Upper lobe of right lung (tissue), 1 donor: ENCODE measurements around the gene ANKH. TPM values are rescaled to one million over a fixed set of nuclear protein-coding genes. Genes with fewer than 3 reads are reported as not detected.
A peak's percentile ranks its signal among the peaks of the same experiment; 100 is the strongest.

Experiments
- ATAC-seq: fragments of 200-7000 bp; cut with Tn5 transposase; one replicate; pipeline ENCODE4 v1.9.1; 2020; ENCODE audit warnings: mild to moderate bottlenecking, moderate library complexity
- DNase-seq: peaks from one replicate; pipeline ENCODE4 v3.0.0-alpha.2; 2020
- H3K27ac ChIP-seq: fragments of 200-600 bp; one replicate; pipeline ENCODE4 v1.8.0; 2022
- H3K27me3 ChIP-seq: fragments of 200-600 bp; one replicate; pipeline ENCODE4 v1.8.0; 2022; ENCODE audit warnings: mild to moderate bottlenecking
- H3K36me3 ChIP-seq: fragments of 200-600 bp; one replicate; pipeline ENCODE4 v1.8.0; 2022
- H3K4me1 ChIP-seq: fragments of 200-600 bp; one replicate; pipeline ENCODE4 v1.8.0; 2022
- H3K4me3 ChIP-seq: fragments of 200-600 bp; one replicate; pipeline ENCODE4 v1.8.0; 2022; ENCODE audit warnings: mild to moderate bottlenecking
- H3K9me3 ChIP-seq: fragments of 200-600 bp; one replicate; pipeline ENCODE4 v1.8.0; 2022
- intact Hi-C: fragments of 100-400 bp; cut with DNase I; formaldehyde crosslinking; loops from one replicate; pipeline ENCODE4 v1.11.0; 2022
- total RNA-seq: library from RNA; stranded (reverse); fragmentation: NEBNext Ultra II Directional; extraction: Animal tissue kit (Norgen Biotek cat#: 25700); gene quantifications from one replicate; pipeline ENCODE4 v1.2.1, GENCODE V29; 2021
- TF ChIP-seq, protein P1 (sequence below): fragments of 200-600 bp; IDR thresholded peaks from one replicate; pipeline ENCODE4 v1.8.0; 2022; ENCODE audit warnings: antibody characterized with exemption
- donor health status: DM: no; HTN: yes; CAD: no; lungs with severe emphysema.

Gene ANKH
- total RNA-seq, 1 donor from 2014 or later, result 67.2 TPM

- H3K36me3 ChIP-seq, result no peaks in the 10 kb centered on the region
- H3K4me1 ChIP-seq, result peaks cover 24% of the 10 kb centered on the region
- no peaks in the 10 kb centered on the region for H3K27me3 ChIP-seq
- intact Hi-C loops, result no loop called here
- no peak overlapping the region for H3K27ac ChIP-seq
- H3K4me3 ChIP-seq, result peak overlapping the region; percentile 81
- H3K9me3 ChIP-seq, result no peaks in the 10 kb centered on the region
- ATAC-seq, result no peak
- TF ChIP-seq, protein P1, sequence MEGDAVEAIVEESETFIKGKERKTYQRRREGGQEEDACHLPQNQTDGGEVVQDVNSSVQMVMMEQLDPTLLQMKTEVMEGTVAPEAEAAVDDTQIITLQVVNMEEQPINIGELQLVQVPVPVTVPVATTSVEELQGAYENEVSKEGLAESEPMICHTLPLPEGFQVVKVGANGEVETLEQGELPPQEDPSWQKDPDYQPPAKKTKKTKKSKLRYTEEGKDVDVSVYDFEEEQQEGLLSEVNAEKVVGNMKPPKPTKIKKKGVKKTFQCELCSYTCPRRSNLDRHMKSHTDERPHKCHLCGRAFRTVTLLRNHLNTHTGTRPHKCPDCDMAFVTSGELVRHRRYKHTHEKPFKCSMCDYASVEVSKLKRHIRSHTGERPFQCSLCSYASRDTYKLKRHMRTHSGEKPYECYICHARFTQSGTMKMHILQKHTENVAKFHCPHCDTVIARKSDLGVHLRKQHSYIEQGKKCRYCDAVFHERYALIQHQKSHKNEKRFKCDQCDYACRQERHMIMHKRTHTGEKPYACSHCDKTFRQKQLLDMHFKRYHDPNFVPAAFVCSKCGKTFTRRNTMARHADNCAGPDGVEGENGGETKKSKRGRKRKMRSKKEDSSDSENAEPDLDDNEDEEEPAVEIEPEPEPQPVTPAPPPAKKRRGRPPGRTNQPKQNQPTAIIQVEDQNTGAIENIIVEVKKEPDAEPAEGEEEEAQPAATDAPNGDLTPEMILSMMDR, result no peak
- no peak for DNase-seq
Observed at GRCh38 chr5:14869668-14870164, 1.9 kb downstream of the ANKH start.

GRCh38 chr5:14869233-14869632 is 2.3 kb downstream of the ANKH start:
- no peak for ATAC-seq
- no peak for DNase-seq
- TF ChIP-seq, protein P1, result no peak
- intact Hi-C loops, result no loop called here
- no peak overlapping the region for H3K27ac ChIP-seq
- H3K4me3 ChIP-seq, result no peak overlapping the region
- H3K36me3 ChIP-seq, result no peaks in the 10 kb centered on the region
- no peaks in the 10 kb centered on the region for H3K9me3 ChIP-seq
- peaks cover 24% of the 10 kb centered on the region for H3K4me1 ChIP-seq
- H3K27me3 ChIP-seq, result no peaks in the 10 kb centered on the region

DNA sequence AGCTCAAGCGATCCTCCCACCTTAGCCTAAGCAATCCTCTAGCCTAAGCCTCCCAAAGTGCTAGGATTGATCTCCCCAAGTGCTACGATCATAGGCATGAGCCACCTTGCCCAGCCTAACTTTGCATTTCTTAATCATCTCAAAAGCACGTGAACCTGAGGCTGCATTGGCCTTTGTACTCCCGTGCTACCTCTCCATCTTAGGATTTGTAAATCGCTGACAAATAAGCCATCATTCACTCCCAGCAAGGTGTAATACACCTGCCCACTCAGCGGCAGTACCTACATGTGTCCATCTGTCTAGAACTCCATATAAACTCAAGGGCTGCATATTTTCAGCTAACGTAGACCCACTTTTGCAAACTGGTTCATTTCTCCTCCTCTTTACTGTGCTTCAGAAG is 2.8 kb downstream of the ANKH start:
- TF ChIP-seq, protein P1, result no peak
- no peaks in the 10 kb centered on the region for H3K27me3 ChIP-seq
- H3K4me3 ChIP-seq, result no peak overlapping the region
- DNase-seq (no peak), ATAC-seq (no peak)
- H3K36me3 ChIP-seq, result no peaks in the 10 kb centered on the region
- intact Hi-C loops, result no loop called here
- no peak overlapping the region for H3K27ac ChIP-seq
- peaks cover 24% of the 10 kb centered on the region for H3K4me1 ChIP-seq
- H3K9me3 ChIP-seq, result no peaks in the 10 kb centered on the region

DNA sequence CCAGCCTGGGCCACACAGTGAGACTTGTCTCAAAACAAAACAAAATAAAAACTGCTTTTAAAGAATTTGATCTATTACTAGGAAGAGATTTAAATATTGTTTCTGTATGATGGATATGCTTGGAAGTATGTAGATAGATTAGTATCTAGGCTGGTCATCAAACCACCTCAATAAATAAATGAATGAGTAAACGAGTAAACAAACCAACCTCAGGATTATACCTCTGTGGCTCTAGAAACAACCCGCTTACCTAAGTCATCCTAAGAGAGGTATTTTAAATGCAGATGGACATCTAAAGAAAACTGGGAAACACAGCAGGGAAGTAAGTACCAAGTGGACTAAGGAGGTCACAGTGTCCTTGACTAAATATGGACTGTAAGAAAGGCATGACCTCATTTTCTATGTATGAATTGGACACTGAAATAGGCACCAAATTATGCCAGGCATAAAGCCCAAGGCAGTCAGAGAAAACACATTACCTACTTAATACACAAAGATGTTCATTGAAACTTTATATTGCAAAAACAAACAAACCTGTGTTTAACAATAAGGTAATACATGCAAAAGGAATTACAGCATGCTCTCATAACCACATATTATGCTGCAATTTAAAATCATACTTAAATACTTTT is 7.3 kb downstream of the ANKH start:
- no peaks in the 10 kb centered on the region for H3K27me3 ChIP-seq
- peaks cover 5% of the 10 kb centered on the region for H3K4me1 ChIP-seq
- ATAC-seq (no peak), DNase-seq (no peak)
- H3K9me3 ChIP-seq, result no peaks in the 10 kb centered on the region
- no peak overlapping the region for H3K27ac ChIP-seq
- intact Hi-C loops, result no loop called here
- H3K36me3 ChIP-seq, result no peaks in the 10 kb centered on the region
- TF ChIP-seq, protein P1, result no peak
- H3K4me3 ChIP-seq, result no peak overlapping the region

GRCh38 chr5:14863105-14863504 is 8.5 kb downstream of the ANKH start:
- Histone ChIP-seq H3K4me1 (no peaks in the 10 kb centered on the region), H3K4me3 (no peak overlapping the region), H3K9me3 (no peaks in the 10 kb centered on the region), H3K36me3 (no peaks in the 10 kb centered on the region), H3K27me3 (no peaks in the 10 kb centered on the region), H3K27ac (no peak overlapping the region)
- no peak for DNase-seq
- intact Hi-C loops, result no loop called here
- TF ChIP-seq, protein P1, result no peak
- no peak for ATAC-seq
